Ovary (tissue), 9 donors: Measurements from ENCODE around the gene RPL26. TPM values are rescaled to one million over a fixed set of nuclear protein-coding genes. Genes with fewer than 3 reads are reported as not detected.
"Not testable (repeated sequence)": the region's sequence is repeated elsewhere in the genome, so short reads cannot be mapped to it uniquely, and the experiment has no call there.

Source experiments
- DNase-seq, 5 donors: peaks; one replicate each; pipeline ENCODE4 v3.0.0-alpha.2; 2019 to 2020
- H3K27ac ChIP-seq, 2 donors: fragments of 200-600 bp; one replicate each; pipeline versions ENCODE4 v1.5.1 to v1.8.0; 2019 to 2022
- H3K27me3 ChIP-seq: fragments of 200-600 bp; one replicate; pipeline ENCODE4 v1.8.0; 2022
- H3K36me3 ChIP-seq: fragments of 200-600 bp; sonication (generic); one replicate; pipeline ENCODE4 v1.5.1; 2019
- H3K4me1 ChIP-seq: one replicate; pipeline ENCODE4 v1.8.1; 2013; ENCODE audit warnings: mild to moderate bottlenecking, moderate library complexity; ENCODE audit not compliant: insufficient read depth
- H3K4me3 ChIP-seq: fragments of 200-600 bp; sonication (generic); one replicate; pipeline ENCODE4 v1.5.1; 2017
- H3K9me3 ChIP-seq, 2 donors: fragments of 200-600 bp in 1 of 2; sonication (generic) in 1 of 2; one replicate each; pipeline versions ENCODE4 v1.5.1 to v1.8.1; 2013 to 2019; ENCODE audit warnings: mild to moderate bottlenecking in 1 of 2, moderate library complexity in 1 of 2
- EP300 ChIP-seq: sonication (generic); formaldehyde crosslinking; IDR thresholded peaks from one replicate; pipeline ENCODE4 v1.6.1; 2017; ENCODE audit warnings: antibody characterized with exemption
- POLR2A ChIP-seq: fragments of 450-650 bp; IDR thresholded peaks from one replicate; pipeline ENCODE4 v1.6.1; 2017; ENCODE audit warnings: antibody characterized with exemption, mild to moderate bottlenecking, moderate library complexity
- WGBS, 3 donors: extraction: QIAGEN DNeasy Blood & Tissue Kit in 1 of 3; methylation state at CpG; one replicate each; pipeline versions ENCODE4 v1.1.5 to v1.1.7; 2013 to 2017; 5-methylcytosine and 5-hydroxymethylcytosine counted together
- intact Hi-C, 4 donors: fragments of 100-400 bp; cut with DNase I; formaldehyde crosslinking; loops; one replicate each; pipeline versions ENCODE4 v1.11.0 to v1.15.1; 2022 to 2023
- polyA plus RNA-seq, 2 donors: library from polyadenylated mRNA; stranded (reverse); fragments of 200-250 nt in 1 of 2; fragments of 350-450 nt in 1 of 2; fragmentation: Illumina TruSeq in 1 of 2; extraction: RNeasy Lipid Tissue Mini Kit (QIAGEN cat#74804) in 1 of 2; gene quantifications; one replicate each; pipeline ENCODE4 v1.2.3, GENCODE V29; 2013 to 2014
- total RNA-seq, 7 donors: library from RNA; depleted of rRNA in 2 of 7; stranded (reverse); fragments of >200 nt in 2 of 7; fragmentation: NEBNext Ultra II Directional in 3 of 7; extraction: Animal tissue kit (Norgen Biotek cat#: 25700) in 3 of 7; gene quantifications; one replicate each; pipeline versions ENCODE4 v1.1.0 to v1.2.4, GENCODE V29; 2016 to 2023
- TF ChIP-seq, protein P1 (sequence below), 3 donors: fragments of 450-650 bp in 2 of 3; fragments of 200-600 bp in 1 of 3; IDR thresholded peaks; one replicate each; pipeline versions ENCODE4 v1.5.1 to v1.8.0; 2016 to 2022; ENCODE audit warnings: antibody characterized with exemption in 3 of 3, mild to moderate bottlenecking in 1 of 3
- donor health status: DM: no; HTN: no; CAD: no; lungs with moderate emphysema.
- donor health status: DM: no; HTN: no; CAD: no.
- donor health status: Bipolar disorder and iron deficiency.
- donor health status: DM: yes; HTN: yes; CAD: no.
- donor health status: DM: no; HTN: no; CAD: no.
- donor health status: DM: yes; HTN: yes; CAD: no.

RPL26 gene
- total and polyA plus RNA-seq, 9 donors = 2,824 to 11,226 (median 3,966) TPM

GRCh38 chr17:8376271-8377067 is 6.5 kb downstream of the RPL26 start, which contains the start of gene KRABD2:
KRABD2 (minus strand) TSS chr17:8376704.
- WGBS, 3 donors = 1% methylated on average over 39 to 41 of the region's 41 CpGs
- Histone ChIP-seq H3K4me3 (peak within 1 kb of the TSS; percentile 63), H3K36me3 (no peaks in the 10 kb centered on the region), H3K9me3 (no peaks in the 10 kb centered on the region), H3K27ac (peak within 1 kb of the TSS; percentile 27 to 64), H3K27me3 (no peaks in the 10 kb centered on the region), H3K4me1 (peaks cover 13% of the 10 kb centered on the region)
- DNase-seq = peak; percentile 86 to 92 (median 91)
- TF ChIP-seq, protein P1, sequence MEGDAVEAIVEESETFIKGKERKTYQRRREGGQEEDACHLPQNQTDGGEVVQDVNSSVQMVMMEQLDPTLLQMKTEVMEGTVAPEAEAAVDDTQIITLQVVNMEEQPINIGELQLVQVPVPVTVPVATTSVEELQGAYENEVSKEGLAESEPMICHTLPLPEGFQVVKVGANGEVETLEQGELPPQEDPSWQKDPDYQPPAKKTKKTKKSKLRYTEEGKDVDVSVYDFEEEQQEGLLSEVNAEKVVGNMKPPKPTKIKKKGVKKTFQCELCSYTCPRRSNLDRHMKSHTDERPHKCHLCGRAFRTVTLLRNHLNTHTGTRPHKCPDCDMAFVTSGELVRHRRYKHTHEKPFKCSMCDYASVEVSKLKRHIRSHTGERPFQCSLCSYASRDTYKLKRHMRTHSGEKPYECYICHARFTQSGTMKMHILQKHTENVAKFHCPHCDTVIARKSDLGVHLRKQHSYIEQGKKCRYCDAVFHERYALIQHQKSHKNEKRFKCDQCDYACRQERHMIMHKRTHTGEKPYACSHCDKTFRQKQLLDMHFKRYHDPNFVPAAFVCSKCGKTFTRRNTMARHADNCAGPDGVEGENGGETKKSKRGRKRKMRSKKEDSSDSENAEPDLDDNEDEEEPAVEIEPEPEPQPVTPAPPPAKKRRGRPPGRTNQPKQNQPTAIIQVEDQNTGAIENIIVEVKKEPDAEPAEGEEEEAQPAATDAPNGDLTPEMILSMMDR (IDR thresholded peaks at IDR 0.05) = peak in 2 of 3 donors; percentile 19 to 29
- TF ChIP-seq EP300 (no peak), POLR2A (peak; percentile 51)
- intact Hi-C loops = no loop called here

- H3K27me3 ChIP-seq = no peaks in the 10 kb centered on the region
- TF ChIP-seq, protein P1 (IDR thresholded peaks at IDR 0.05) = no peak
- TF ChIP-seq POLR2A (no peak), EP300 (no peak)
- no peak for DNase-seq
- peak overlapping the region; percentile 63 for H3K4me3 ChIP-seq
- WGBS, 3 donors = 6 to 9% (median 7%) methylated on average over 18 of the region's 18 CpGs
- intact Hi-C loops = no loop called here
- no peaks in the 10 kb centered on the region for H3K36me3 ChIP-seq
- H3K27ac ChIP-seq = peak overlapping the region; percentile 27 to 64
- H3K9me3 ChIP-seq = no peaks in the 10 kb centered on the region
- peaks cover 9% of the 10 kb centered on the region for H3K4me1 ChIP-seq
These were observed 7.2 kb downstream of the RPL26 start for GRCh38 chr17:8375738-8376259.

DNA sequence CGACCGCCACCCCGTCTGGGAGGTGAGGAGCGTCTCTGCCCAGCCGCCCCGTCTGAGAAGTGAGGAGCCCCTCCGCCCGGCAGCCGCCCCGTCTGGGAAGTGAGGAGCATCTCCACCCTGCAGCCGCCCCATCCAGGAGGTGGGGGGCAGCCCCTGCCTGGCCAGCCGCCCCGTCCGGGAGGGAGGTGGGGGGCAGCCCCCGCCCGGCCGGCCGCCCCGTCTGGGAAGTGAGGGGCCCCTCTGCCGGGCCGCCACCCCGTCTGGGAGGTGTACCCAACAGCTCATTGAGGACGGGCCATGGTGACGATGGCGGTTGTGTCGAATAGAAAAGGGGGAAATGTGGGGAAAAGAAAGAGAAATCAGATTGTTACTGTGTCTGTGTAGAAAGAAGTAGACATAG is 9.1 kb downstream of the RPL26 start:
- H3K27ac ChIP-seq, H3K27me3 ChIP-seq, H3K4me3 ChIP-seq, H3K9me3 ChIP-seq, H3K4me1 ChIP-seq, intact Hi-C loops, DNase-seq, H3K36me3 ChIP-seq: not testable (repeated sequence)
- WGBS, 3 donors = 92 to 96% (median 95%) methylated on average over 16 to 26 of the region's 26 CpGs

DNA sequence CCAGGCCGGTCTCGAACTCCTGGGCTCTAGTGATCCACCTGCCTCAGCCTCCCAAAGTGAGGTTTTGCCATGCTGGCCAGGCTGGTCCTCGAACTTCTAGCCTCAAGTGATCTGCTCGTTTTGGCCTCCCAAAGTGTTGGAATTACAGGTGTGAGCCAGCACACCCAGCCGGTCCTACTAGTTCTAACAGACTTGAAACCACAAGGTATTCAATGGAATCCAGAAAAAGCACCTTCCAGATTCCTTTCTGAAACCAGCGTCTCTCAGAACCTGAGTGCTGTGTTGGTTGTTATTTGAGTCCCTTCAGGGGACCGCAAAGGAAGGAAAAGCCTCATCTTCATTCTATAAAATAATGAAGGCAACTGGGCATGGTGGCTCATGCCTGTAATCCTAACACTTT is 10.6 kb downstream of the RPL26 start:
- intact Hi-C loops = no loop called here
- H3K27me3 ChIP-seq = no peaks in the 10 kb centered on the region
- no peaks in the 10 kb centered on the region for H3K9me3 ChIP-seq
- 89 to 93% (median 91%) methylated on average over 7 of the region's 7 CpGs for WGBS, 3 donors
- no peak for TF ChIP-seq EP300
- TF ChIP-seq, protein P1 (IDR thresholded peaks at IDR 0.05) = no peak
- no peak for TF ChIP-seq POLR2A
- no peaks in the 10 kb centered on the region for H3K36me3 ChIP-seq
- no peak overlapping the region for H3K4me3 ChIP-seq
- H3K27ac ChIP-seq = no peak overlapping the region
- no peak for DNase-seq
- peaks cover 8% of the 10 kb centered on the region for H3K4me1 ChIP-seq

DNA sequence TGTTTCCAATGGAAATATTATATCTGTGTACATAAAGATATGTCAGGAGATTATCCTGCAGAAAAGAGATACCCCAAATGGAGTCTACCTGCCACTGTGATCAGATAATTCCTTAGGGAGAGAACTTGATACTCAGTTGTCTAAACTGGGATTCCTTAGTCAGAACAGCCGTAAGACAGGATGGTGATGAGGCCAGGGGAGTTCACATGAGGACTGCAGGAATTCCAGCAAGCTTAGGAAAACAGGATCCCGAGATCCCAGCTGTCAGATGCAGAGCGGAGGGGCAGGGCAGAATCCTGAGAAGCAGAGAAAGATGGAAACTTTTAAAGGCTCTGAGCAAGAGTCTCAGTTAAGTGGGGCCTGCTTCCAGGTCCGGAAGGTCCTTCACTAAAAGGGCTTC is 11.2 kb downstream of the RPL26 start:
- DNase-seq = no peak
- Histone ChIP-seq H3K27me3 (no peaks in the 10 kb centered on the region), H3K36me3 (no peaks in the 10 kb centered on the region), H3K4me1 (peaks cover 8% of the 10 kb centered on the region), H3K27ac (no peak overlapping the region), H3K4me3 (no peak overlapping the region), H3K9me3 (no peaks in the 10 kb centered on the region)
- intact Hi-C loops = no loop called here
- TF ChIP-seq, protein P1 (IDR thresholded peaks at IDR 0.05) = no peak
- TF ChIP-seq POLR2A (no peak), EP300 (no peak)
- 59 to 65% (median 64%) methylated on average over 4 of the region's 4 CpGs for WGBS, 3 donors
